OCI-LY3 (cell line): ENCODE data around the gene MS4A7.

Experiments
- CTCF ChIP-seq: fragments of 200-600, 300-600 bp; sonication (generic); IDR thresholded peaks from 2 replicates; pipeline ENCODE4 v1.5.1; 2014; ENCODE audit warnings: antibody characterized with exemption, low read length, low read depth
- EZH2phosphoT487 ChIP-seq: fragments of 200-600 bp; shearing (Covaris generic); IDR thresholded peaks from 2 replicates; pipeline ENCODE4 v1.6.1; 2018; ENCODE audit warnings: antibody characterized with exemption, mixed run types, low read depth

- TF ChIP-seq CTCF (no peak), EZH2phosphoT487 (no peak)
Observed at GRCh38 chr11:60396799-60397198, 18.5 kb downstream of the MS4A7 start.
